Measurements from ENCODE around the gene ICA1L. TPM values are rescaled to one million over a fixed set of nuclear protein-coding genes. Genes with fewer than 3 reads are reported as not detected.

The ICA1L gene
- total and polyA plus RNA-seq, 2 of the 13 experiments (the other 11 are each of a cell fraction or from before 2014, with no cell fraction given) = 1.5 to 2.4 TPM

GRCh38 chr2:202871300-202872141 is at the start of gene ICA1L (continued):
- TF ChIP-seq ZFP91 (CRISPR knock-in tag; IDR thresholded peaks at IDR 0.05; ENCODE audit: borderline replicate concordance) = peak; percentile 55; the same call in 1 of the 2 replicates
- peak; percentile 19; the same call in 1 of the 2 replicates for TF ChIP-seq AHR (CRISPR knock-in tag; IDR thresholded peaks at IDR 0.05)
- peak; percentile 59; the same call in 1 of the 2 replicates for TF ChIP-seq DR1 (CRISPR knock-in tag; IDR thresholded peaks at IDR 0.05)
- no peak for TF ChIP-seq ZNF558 (CRISPR knock-in tag; IDR thresholded peaks at IDR 0.05; ENCODE audit: borderline replicate concordance)
- 0 out of 2 replicates have a peak, but pooled peaks have one; percentile 44 for TF ChIP-seq ZNF33B (CRISPR knock-in tag; IDR thresholded peaks at IDR 0.05)
- no peak for TF ChIP-seq ONECUT2 (CRISPR knock-in tag; IDR thresholded peaks at IDR 0.05)
- no peak for TF ChIP-seq ZNF33A (CRISPR knock-in tag; IDR thresholded peaks at IDR 0.05; ENCODE audit: borderline replicate concordance)
- peak; percentile 91 for TF ChIP-seq ZNF800 (CRISPR knock-in tag; IDR thresholded peaks at IDR 0.05)
- TF ChIP-seq TBX2 (CRISPR knock-in tag; IDR thresholded peaks at IDR 0.05; ENCODE audit: borderline replicate concordance) = peak; percentile 71; the same call in 1 of the 2 replicates
- peak; percentile 80; the same call in 1 of the 2 replicates for TF ChIP-seq ZNF788 (CRISPR knock-in tag; IDR thresholded peaks at IDR 0.05; ENCODE audit: borderline replicate concordance)
- no peak for TF ChIP-seq AKAP8 (CRISPR knock-in tag; IDR thresholded peaks at IDR 0.05)
- TF ChIP-seq ZNF10 (CRISPR knock-in tag; IDR thresholded peaks at IDR 0.05; ENCODE audit: borderline replicate concordance, low read depth) = peak; percentile 64; the same call in 1 of the 2 replicates
- peak; percentile 62; the same call in 1 of the 2 replicates for TF ChIP-seq SIN3A (IDR thresholded peaks at IDR 0.05; ENCODE audit: borderline replicate concordance, low read depth, low read length)
- TF ChIP-seq ZBTB7B (CRISPR knock-in tag; IDR thresholded peaks at IDR 0.05) = peak; percentile 38; the same call in 1 of the 2 replicates
- TF ChIP-seq ZNF674 (CRISPR knock-in tag; IDR thresholded peaks at IDR 0.05; ENCODE audit: low read depth) = 0 out of 2 replicates have a peak, but pooled peaks have one; percentile 33
- peak; percentile 60; the same call in 1 of the 2 replicates for TF ChIP-seq ZBTB1 (CRISPR knock-in tag; IDR thresholded peaks at IDR 0.05; ENCODE audit: borderline replicate concordance)
- peak; percentile 84; the same call in 1 of the 2 replicates for TF ChIP-seq ETV6 (CRISPR knock-in tag; conservative IDR thresholded peaks at IDR 0.05)
- TF ChIP-seq ZNF280D (CRISPR knock-in tag; IDR thresholded peaks at IDR 0.05) = no peak
- TF ChIP-seq TFAP4 (IDR thresholded peaks at IDR 0.05; ENCODE audit: borderline replicate concordance, low read depth) = no peak
- no peak for TF ChIP-seq ZNF224 (CRISPR knock-in tag; IDR thresholded peaks at IDR 0.05)

All from HepG2 (cell line).